Measurements from ENCODE around the gene CCDC85C. TPM values are rescaled to one million over a fixed set of nuclear protein-coding genes. Genes with fewer than 3 reads are reported as not detected.

The CCDC85C gene
- polyA plus RNA-seq, 1 experiment: 11.8 TPM

DNA sequence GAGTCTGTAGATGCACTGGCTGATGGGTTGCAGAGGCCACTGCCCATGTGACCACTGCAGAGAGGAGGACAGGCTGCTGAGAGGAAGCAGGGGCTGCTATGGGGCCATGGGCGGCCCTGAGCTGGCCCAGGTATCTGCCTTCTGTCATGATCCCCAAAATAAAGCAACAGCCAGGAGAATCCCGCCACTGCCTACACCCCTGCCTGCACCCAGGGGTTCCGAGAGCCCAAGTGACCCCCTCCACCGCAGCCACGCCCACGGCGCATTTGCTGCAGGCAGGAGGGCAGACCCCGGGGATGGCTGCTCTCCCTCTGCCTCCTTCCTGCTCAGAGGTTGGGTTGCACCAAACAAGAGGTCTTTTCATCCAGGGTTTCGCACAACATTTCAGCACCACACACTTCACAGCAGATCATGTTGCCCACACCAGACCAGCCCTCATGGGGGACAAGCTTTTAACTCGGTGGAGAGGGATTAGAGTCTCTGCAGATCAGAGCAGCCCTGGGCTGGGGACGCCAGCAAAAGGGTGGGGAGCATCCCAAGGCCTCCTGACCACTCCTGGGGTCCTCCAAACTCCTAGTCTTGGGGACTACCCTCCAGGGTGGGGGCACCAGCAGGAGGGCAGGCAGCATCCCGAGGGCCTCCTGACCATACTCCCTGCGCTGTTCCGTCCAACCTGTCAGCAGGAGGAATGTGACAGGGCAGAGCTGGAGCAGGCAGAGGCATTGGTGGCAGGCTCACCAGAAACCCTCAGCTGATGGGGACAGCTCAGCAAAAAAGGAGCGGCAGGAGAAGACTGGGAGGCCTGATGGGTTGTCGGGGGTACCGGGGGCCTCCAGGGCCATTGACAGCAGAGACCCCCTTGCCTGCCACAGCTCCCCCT lies 14.1 kb downstream of the CCDC85C start:
- CTCF ChIA-PET: interaction anchor here (0.6 to 1.8 kb wide), 6 partner anchors 9 to 130 kb away, joined by 3 to 5 read pairs (median 3); no protein-coding TSS in a partner anchor

DNA sequence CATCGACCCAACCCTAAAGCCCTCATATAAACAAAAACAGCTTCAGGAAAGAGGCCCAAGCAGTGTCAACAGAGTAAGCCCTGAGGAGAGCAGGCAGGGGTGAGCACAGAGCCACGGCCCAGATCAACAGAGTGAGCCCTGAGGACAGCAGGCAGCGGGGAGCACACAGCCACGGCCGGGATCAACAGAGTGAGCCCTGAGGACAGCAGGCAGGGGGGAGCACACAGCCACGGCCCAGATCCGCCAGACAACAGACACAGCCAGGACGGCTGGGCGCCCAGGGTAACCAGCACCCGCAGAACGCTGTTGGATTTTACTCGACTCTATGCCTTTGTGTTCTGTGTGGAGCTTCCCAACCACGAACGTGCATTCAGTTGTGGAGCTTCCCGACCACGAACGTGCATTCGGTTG lies 15.0 kb downstream of the CCDC85C start:
- no peak for DNase-seq (ENCODE audit: low read depth)
- TF ChIP-seq, protein P1, sequence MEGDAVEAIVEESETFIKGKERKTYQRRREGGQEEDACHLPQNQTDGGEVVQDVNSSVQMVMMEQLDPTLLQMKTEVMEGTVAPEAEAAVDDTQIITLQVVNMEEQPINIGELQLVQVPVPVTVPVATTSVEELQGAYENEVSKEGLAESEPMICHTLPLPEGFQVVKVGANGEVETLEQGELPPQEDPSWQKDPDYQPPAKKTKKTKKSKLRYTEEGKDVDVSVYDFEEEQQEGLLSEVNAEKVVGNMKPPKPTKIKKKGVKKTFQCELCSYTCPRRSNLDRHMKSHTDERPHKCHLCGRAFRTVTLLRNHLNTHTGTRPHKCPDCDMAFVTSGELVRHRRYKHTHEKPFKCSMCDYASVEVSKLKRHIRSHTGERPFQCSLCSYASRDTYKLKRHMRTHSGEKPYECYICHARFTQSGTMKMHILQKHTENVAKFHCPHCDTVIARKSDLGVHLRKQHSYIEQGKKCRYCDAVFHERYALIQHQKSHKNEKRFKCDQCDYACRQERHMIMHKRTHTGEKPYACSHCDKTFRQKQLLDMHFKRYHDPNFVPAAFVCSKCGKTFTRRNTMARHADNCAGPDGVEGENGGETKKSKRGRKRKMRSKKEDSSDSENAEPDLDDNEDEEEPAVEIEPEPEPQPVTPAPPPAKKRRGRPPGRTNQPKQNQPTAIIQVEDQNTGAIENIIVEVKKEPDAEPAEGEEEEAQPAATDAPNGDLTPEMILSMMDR (IDR thresholded peaks at IDR 0.05; ENCODE audit: insufficient read depth, low read depth, low read length): no peak
- Histone ChIP-seq H3K27me3 (ENCODE audit: control insufficient read depth, insufficient read depth, low read length) (no peaks in the 10 kb centered on the region), H3K4me3 (ENCODE audit: low read depth, low read length) (no peak overlapping the region), H3K36me3 (ENCODE audit: control insufficient read depth, insufficient read depth, low read length) (no peaks in the 10 kb centered on the region)
- CTCF ChIA-PET: interaction anchor here (0.6 to 1.8 kb wide), 4 partner anchors 14 to 114 kb away, joined by 3 to 5 read pairs (median 4); no protein-coding TSS in a partner anchor
- POLR2A ChIA-PET: no interaction called here

More for the DNA sequence above, 14.1 kb downstream of the CCDC85C start:
- no peak for DNase-seq (ENCODE audit: low read depth)
- Histone ChIP-seq H3K4me3 (ENCODE audit: low read depth, low read length) (no peak overlapping the region), H3K27me3 (ENCODE audit: control insufficient read depth, insufficient read depth, low read length) (no peaks in the 10 kb centered on the region), H3K36me3 (ENCODE audit: control insufficient read depth, insufficient read depth, low read length) (no peaks in the 10 kb centered on the region)
- POLR2A ChIA-PET: no interaction called here
- TF ChIP-seq, protein P1 (IDR thresholded peaks at IDR 0.05; ENCODE audit: insufficient read depth, low read depth, low read length): no peak

DNA sequence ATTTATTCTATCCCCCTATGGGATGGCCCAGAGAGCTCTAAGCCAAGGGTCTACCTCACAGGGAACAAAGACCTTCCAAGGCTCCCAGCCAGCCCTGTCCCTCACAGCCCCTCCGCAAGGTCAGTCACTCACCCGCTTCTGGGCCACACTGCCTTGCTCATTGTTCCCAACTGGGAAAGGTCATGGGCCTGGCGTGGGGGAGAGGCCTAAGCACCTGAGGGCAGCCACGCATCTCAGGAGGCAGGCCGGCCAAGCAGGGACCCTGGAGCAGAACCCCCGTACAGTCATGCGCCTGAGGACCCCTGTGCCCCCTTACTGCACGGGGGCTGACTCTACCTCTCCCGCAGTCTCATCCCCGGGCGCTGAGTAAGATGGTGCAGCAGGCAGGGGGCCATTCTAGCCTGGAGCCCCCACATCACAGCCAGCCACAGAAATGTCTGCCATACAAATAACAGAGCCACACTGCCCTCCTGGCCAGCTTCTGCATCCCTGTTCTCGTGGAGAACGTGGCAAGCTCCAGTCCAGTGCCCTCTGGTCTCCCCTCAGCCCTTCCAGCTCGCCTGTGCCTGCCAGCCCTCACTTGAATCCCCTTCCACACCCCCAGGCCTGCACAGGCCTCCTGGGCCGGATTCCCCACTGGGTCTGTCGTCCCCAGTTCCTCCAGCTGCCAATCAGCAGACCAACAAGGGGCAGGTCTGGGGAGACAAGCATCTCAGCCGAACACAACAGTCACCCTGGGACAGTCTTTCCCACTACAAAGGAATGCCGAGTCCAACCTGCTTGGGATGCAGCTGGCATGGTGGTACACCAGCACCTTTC lies 16.3 kb downstream of the CCDC85C start:
- H3K36me3 ChIP-seq (ENCODE audit: control insufficient read depth, insufficient read depth, low read length): no peaks in the 10 kb centered on the region
- POLR2A ChIA-PET: interaction anchor here (0.7 kb wide), 1 partner anchor 27 kb away, joined by 3 read pairs; no protein-coding TSS in a partner anchor
- CTCF ChIA-PET: interaction anchor here (1.0 to 1.5 kb wide), 2 partner anchors 18 to 45 kb away, joined by 3 read pairs; no protein-coding TSS in a partner anchor
- no peak overlapping the region for H3K4me3 ChIP-seq (ENCODE audit: low read depth, low read length)
- no peak for DNase-seq (ENCODE audit: low read depth)
- H3K27me3 ChIP-seq (ENCODE audit: control insufficient read depth, insufficient read depth, low read length): no peaks in the 10 kb centered on the region
- TF ChIP-seq, protein P1 (IDR thresholded peaks at IDR 0.05; ENCODE audit: insufficient read depth, low read depth, low read length): no peak

DNA sequence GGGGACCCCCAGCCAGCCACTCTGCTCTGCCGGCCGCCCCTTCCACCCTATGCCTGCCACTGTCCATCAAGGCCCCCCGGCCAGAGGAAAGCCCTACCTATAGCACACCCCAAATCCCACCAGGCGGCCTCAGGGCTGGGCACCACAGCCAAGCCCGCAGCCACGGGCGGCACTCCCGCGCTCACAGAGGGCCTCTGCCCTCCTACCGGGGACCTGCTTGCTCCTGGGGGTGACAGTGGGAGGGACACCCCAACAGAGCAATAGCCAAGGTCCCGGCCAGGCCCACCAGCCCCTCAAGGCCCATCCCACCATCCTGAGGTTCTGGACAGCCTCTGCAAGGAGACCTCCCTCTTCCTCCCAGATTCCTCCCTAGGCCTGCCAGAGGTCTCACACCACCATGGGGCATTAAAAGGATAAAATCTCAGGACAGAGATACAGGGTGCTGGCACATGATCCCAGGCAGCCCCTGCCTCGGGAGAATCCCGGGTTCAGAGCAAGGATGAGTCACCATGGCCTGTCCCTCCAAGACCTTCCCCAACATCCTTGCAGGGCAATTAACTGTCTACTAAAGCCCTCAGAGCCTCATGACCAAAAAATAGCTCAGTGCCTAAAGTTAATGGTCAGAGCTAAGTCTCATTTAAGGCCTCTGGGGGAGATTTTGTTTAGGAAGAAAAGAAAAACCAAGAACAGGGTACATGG lies 17.1 kb downstream of the CCDC85C start:
- no peak for DNase-seq (ENCODE audit: low read depth)
- Histone ChIP-seq H3K36me3 (ENCODE audit: control insufficient read depth, insufficient read depth, low read length) (no peaks in the 10 kb centered on the region), H3K27me3 (ENCODE audit: control insufficient read depth, insufficient read depth, low read length) (no peaks in the 10 kb centered on the region), H3K4me3 (ENCODE audit: low read depth, low read length) (no peak overlapping the region)
- TF ChIP-seq, protein P1 (IDR thresholded peaks at IDR 0.05; ENCODE audit: insufficient read depth, low read depth, low read length): no peak
- CTCF ChIA-PET: interaction anchor here (1.0 kb wide), 1 partner anchor 19 kb away, joined by 3 read pairs; no protein-coding TSS in a partner anchor
- POLR2A ChIA-PET: interaction anchor here (0.7 kb wide), 1 partner anchor 28 kb away, joined by 3 read pairs; no protein-coding TSS in a partner anchor

Data from BJ (cell line).